Measurements from ENCODE around the gene SLC17A5. TPM values are rescaled to one million over a fixed set of nuclear protein-coding genes. Genes with fewer than 3 reads are reported as not detected.

Gene SLC17A5
- total RNA-seq, 2 experiments from 2014 or later, result 5.3 to 6.2 TPM

DNA sequence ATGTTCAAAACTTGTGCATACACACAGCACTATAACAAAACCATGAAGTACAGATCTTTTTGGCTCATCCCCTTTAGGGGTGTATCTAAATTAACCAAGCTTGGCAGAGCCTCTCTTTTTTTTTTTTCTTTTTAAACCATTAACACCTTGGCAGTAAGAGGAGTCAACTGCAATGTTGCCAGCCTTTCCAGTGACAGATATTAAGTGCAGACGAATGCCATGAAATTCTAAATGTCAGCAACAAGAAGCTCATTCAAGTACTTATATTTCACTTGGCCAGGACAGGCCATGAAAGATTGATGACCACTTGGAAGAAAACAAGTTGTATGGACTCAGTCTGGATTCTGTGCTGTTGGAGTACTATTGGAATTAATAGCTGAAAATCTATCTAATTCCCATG is 49.8 kb downstream of the SLC17A5 start:
- peaks cover 39% of the 10 kb centered on the region for H3K36me3 ChIP-seq (ENCODE audit: insufficient read depth, low read length)
- ATAC-seq (ENCODE audit: poor library complexity) (no peak), DNase-seq (no peak)
- H3K9me3 Mint-ChIP-seq, result no peaks in the 10 kb centered on the region
- no peak overlapping the region for H3K27ac ChIP-seq (ENCODE audit: low read depth in 1 of 2, low read length in 2 of 2)
- H3K36me3 Mint-ChIP-seq (ENCODE audit: low read depth), result peaks cover 50% of the 10 kb centered on the region
- H3K4me3 Mint-ChIP-seq, result no peak overlapping the region
- H3K27ac Mint-ChIP-seq, result no peak overlapping the region
- intact Hi-C loops (cut with DNase I, micrococcal nuclease), result no loop called here
- no peaks in the 10 kb centered on the region for H3K27me3 ChIP-seq (ENCODE audit: control insufficient read depth in 1 of 2, insufficient read depth in 2 of 2, low read length in 2 of 2)
- TF ChIP-seq, protein P1, sequence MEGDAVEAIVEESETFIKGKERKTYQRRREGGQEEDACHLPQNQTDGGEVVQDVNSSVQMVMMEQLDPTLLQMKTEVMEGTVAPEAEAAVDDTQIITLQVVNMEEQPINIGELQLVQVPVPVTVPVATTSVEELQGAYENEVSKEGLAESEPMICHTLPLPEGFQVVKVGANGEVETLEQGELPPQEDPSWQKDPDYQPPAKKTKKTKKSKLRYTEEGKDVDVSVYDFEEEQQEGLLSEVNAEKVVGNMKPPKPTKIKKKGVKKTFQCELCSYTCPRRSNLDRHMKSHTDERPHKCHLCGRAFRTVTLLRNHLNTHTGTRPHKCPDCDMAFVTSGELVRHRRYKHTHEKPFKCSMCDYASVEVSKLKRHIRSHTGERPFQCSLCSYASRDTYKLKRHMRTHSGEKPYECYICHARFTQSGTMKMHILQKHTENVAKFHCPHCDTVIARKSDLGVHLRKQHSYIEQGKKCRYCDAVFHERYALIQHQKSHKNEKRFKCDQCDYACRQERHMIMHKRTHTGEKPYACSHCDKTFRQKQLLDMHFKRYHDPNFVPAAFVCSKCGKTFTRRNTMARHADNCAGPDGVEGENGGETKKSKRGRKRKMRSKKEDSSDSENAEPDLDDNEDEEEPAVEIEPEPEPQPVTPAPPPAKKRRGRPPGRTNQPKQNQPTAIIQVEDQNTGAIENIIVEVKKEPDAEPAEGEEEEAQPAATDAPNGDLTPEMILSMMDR (IDR thresholded peaks at IDR 0.05), result no peak
- H3K4me3 ChIP-seq (ENCODE audit: low read length), result no peak overlapping the region
- H3K9me3 ChIP-seq (ENCODE audit: control insufficient read depth in 1 of 2, insufficient read depth in 1 of 2, low read length in 2 of 2), result no peaks in the 10 kb centered on the region
- no peaks in the 10 kb centered on the region for H3K27me3 Mint-ChIP-seq
- H3K4me1 ChIP-seq (ENCODE audit: insufficient read depth, low read length), result no peaks in the 10 kb centered on the region
- POLR2A ChIA-PET, result interaction anchor here (1.0 kb wide), 2 partner anchors 18 to 80 kb away, joined by 3 to 5 read pairs; no protein-coding TSS in a partner anchor
- no peaks in the 10 kb centered on the region for H3K4me1 Mint-ChIP-seq (ENCODE audit: low read depth)
- CTCF ChIA-PET, result no interaction called here

DNA sequence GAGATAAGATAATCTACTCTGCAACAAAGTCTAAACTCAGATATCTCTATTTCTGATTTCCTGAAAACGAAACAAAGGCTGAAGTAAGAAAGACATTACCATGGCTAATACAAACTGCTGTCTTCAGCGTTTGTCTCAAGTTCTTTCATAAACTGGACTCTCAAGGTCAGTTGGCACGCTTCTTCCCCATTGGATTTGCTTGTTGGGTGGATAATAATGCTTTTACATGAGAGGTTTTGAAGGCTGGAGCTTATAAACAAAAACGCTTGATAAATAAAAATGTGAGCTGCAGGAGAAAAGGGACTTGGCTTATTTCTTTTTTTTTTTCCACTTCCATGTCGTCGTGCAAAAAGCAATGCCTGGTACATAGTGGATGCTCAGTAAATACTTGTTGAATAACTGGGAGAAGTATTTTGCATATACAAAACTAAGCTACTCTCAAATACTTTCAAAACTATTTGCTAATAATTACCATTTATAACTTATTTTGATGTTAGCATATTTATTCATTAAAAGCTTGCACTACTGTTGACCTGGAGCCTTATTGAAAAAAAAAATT is 67.3 kb downstream of the SLC17A5 start:
- H3K4me1 Mint-ChIP-seq (ENCODE audit: low read depth), result peaks cover 18% of the 10 kb centered on the region
- peak overlapping the region; percentile 75 for H3K4me3 Mint-ChIP-seq
- H3K36me3 Mint-ChIP-seq (ENCODE audit: low read depth), result no peaks in the 10 kb centered on the region
- peak overlapping the region; percentile 48 for H3K4me3 ChIP-seq (ENCODE audit: low read length)
- no peaks in the 10 kb centered on the region for H3K9me3 Mint-ChIP-seq
- no peaks in the 10 kb centered on the region for H3K36me3 ChIP-seq (ENCODE audit: insufficient read depth, low read length)
- ATAC-seq (ENCODE audit: poor library complexity), result no peak
- no peak for DNase-seq
- intact Hi-C loops (cut with DNase I, micrococcal nuclease), result loop anchor here (2.0 to 5.0 kb wide), 2 partner anchors 59 to 66 kb away; partner anchors contain the start of gene EEF1A1 (in 1 of the 2)
- H3K9me3 ChIP-seq (ENCODE audit: control insufficient read depth in 1 of 2, insufficient read depth in 1 of 2, low read length in 2 of 2), result no peaks in the 10 kb centered on the region
- ChIA-PET POLR2A (interaction anchor here (0.7 to 3.2 kb wide), 7 partner anchors 64 to 1698 kb away, joined by 4 to 137 read pairs (median 10); partner anchors contain the start of genes EEF1A1, MTO1, SLC17A5 and TMEM30A), CTCF (interaction anchor here (1.2 to 2.1 kb wide), 3 partner anchors 66 to 72 kb away, joined by 4 to 10 read pairs (median 4); no protein-coding TSS in a partner anchor)
- no peaks in the 10 kb centered on the region for H3K27me3 Mint-ChIP-seq
- TF ChIP-seq, protein P1 (IDR thresholded peaks at IDR 0.05), result no peak
- peaks cover 12% of the 10 kb centered on the region for H3K4me1 ChIP-seq (ENCODE audit: insufficient read depth, low read length)
- H3K27ac ChIP-seq (ENCODE audit: low read depth in 1 of 2, low read length in 2 of 2), result peak overlapping the region; percentile 89 to 93
- no peaks in the 10 kb centered on the region for H3K27me3 ChIP-seq (ENCODE audit: control insufficient read depth in 1 of 2, insufficient read depth in 2 of 2, low read length in 2 of 2)
- peak overlapping the region; percentile 98 for H3K27ac Mint-ChIP-seq

DNA sequence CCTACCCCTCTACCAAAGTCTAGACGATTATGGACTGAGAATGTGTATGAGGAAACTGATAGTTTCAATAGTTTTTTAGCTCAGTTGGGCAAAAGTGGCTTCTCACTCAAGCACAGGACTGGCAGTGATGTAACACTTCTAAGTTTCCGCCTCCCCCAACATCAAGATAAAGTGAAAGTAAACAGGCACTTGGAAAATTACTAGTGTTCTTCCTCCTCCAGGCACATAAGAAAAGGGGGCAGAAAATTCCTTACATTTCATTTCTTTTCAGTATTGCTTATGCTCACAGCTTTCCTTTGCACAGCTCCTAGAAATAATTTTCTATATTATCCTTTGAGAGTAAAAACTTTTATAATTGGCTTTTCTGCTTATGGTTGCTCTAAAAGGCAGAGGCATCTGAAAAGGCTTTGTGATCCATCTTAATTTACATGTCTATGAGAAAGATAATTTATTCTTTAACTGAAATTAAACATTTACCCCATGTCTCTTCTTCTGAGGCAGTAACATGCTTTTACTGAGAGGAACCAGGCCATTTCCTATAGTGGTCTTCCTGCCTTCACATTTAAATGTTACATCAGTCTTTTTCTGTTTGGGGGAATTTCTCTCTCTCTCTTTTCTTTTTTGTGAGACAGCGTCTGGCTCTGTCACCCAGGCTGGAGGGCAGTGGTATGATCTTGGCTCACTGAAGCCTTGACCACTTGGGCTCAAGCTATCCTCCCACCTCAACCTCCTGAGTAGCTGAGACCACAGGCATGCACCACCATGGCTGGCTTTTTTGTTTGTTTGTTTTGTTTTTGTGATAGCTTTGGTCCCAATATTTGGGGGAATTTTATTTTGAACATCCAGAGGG is 68.0 kb downstream of the SLC17A5 start:
- peak in 8 of 14 experiments; percentile 6 to 87 (median 36) for DNase-seq
- Mint-ChIP-seq H3K27me3 (no peaks in the 10 kb centered on the region), H3K36me3 (ENCODE audit: low read depth) (no peaks in the 10 kb centered on the region), H3K4me3 (peak overlapping the region; percentile 75), H3K9me3 (no peaks in the 10 kb centered on the region), H3K27ac (peak overlapping the region; percentile 98), H3K4me1 (ENCODE audit: low read depth) (peaks cover 20% of the 10 kb centered on the region)
- POLR2A ChIA-PET, result interaction anchor here (0.6 to 3.2 kb wide), 13 partner anchors 8 to 1699 kb away, joined by 3 to 137 read pairs (median 5); partner anchors contain the start of genes DDX43, EEF1A1, MTO1 and SLC17A5
- intact Hi-C loops (cut with DNase I, micrococcal nuclease), result loop anchor here (2.0 to 5.0 kb wide), 2 partner anchors 58 to 65 kb away; partner anchors contain the start of gene EEF1A1 (in 1 of the 2)
- CTCF ChIA-PET, result interaction anchor here (1.1 to 2.1 kb wide), 4 partner anchors 67 to 131 kb away, joined by 3 to 10 read pairs (median 4); no protein-coding TSS in a partner anchor
- Histone ChIP-seq H3K36me3 (ENCODE audit: insufficient read depth, low read length) (no peaks in the 10 kb centered on the region), H3K9me3 (ENCODE audit: control insufficient read depth in 1 of 2, insufficient read depth in 1 of 2, low read length in 2 of 2) (no peaks in the 10 kb centered on the region), H3K4me3 (ENCODE audit: low read length) (peak overlapping the region; percentile 48), H3K27ac (ENCODE audit: low read depth in 1 of 2, low read length in 2 of 2) (peak overlapping the region; percentile 89 to 93), H3K4me1 (ENCODE audit: insufficient read depth, low read length) (peaks cover 15% of the 10 kb centered on the region), H3K27me3 (ENCODE audit: control insufficient read depth in 1 of 2, insufficient read depth in 2 of 2, low read length in 2 of 2) (no peaks in the 10 kb centered on the region)
- ATAC-seq (ENCODE audit: poor library complexity), result peak; percentile 86
- TF ChIP-seq, protein P1 (IDR thresholded peaks at IDR 0.05), result no peak

All from CD4-positive, alpha-beta T cell (primary cell).